GM12873 (cell line): ENCODE results near the gene PSME4.

Experiments
- TF ChIP-seq, protein P1 (sequence below): IDR thresholded peaks from 2 replicates; pipeline ENCODE4 v1.5.1; 2012; ENCODE audit warnings: low read depth, mild to moderate bottlenecking, moderate library complexity, low read length, control low read depth; ENCODE audit not compliant: insufficient read depth; ENCODE audit errors: missing control alignments

The PSME4 gene

DNA sequence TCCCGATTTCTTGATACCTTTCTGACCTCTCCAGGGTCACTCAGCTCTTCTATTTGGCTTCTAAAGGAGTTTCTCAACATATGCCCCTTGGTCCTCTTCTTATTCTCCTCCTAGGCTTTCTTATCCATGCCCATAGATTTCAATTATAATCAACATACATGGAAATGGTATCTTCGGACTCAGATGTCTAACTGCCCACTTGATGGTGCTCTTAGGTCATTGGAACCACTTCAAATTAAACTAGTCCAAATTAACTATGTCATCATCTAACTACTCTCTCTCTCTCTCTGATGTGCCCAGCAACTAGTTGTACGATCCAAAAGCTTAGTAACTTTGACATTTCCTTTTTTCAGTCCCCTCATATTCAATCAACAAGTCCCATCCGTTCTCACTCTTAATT lies 67.8 kb downstream of the PSME4 start:
- TF ChIP-seq, protein P1, sequence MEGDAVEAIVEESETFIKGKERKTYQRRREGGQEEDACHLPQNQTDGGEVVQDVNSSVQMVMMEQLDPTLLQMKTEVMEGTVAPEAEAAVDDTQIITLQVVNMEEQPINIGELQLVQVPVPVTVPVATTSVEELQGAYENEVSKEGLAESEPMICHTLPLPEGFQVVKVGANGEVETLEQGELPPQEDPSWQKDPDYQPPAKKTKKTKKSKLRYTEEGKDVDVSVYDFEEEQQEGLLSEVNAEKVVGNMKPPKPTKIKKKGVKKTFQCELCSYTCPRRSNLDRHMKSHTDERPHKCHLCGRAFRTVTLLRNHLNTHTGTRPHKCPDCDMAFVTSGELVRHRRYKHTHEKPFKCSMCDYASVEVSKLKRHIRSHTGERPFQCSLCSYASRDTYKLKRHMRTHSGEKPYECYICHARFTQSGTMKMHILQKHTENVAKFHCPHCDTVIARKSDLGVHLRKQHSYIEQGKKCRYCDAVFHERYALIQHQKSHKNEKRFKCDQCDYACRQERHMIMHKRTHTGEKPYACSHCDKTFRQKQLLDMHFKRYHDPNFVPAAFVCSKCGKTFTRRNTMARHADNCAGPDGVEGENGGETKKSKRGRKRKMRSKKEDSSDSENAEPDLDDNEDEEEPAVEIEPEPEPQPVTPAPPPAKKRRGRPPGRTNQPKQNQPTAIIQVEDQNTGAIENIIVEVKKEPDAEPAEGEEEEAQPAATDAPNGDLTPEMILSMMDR, result no peak

- TF ChIP-seq, protein P1, result no peak
Measured at GRCh38 chr2:53901192-53901591, 69.6 kb downstream of the PSME4 start.

DNA sequence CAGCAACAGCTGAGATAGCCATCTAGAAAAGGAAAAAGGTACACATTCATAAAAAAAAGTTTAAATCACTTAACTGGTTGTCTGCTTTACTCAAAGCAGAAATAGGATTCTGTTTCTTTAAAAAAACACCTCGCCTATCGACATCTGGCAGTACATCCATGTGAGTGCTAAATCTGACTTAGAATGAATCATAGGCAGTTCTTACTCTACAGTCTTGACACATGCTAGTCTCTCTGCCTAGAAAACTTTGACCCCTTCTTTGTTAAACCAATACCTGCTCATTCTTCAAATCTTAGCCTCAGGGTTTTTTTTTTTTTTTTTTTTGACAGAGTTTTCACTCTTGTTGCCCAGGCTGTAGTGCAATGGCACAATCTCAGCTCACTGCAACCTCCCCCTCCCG lies 73.9 kb downstream of the PSME4 start:
- TF ChIP-seq, protein P1, result no peak

DNA sequence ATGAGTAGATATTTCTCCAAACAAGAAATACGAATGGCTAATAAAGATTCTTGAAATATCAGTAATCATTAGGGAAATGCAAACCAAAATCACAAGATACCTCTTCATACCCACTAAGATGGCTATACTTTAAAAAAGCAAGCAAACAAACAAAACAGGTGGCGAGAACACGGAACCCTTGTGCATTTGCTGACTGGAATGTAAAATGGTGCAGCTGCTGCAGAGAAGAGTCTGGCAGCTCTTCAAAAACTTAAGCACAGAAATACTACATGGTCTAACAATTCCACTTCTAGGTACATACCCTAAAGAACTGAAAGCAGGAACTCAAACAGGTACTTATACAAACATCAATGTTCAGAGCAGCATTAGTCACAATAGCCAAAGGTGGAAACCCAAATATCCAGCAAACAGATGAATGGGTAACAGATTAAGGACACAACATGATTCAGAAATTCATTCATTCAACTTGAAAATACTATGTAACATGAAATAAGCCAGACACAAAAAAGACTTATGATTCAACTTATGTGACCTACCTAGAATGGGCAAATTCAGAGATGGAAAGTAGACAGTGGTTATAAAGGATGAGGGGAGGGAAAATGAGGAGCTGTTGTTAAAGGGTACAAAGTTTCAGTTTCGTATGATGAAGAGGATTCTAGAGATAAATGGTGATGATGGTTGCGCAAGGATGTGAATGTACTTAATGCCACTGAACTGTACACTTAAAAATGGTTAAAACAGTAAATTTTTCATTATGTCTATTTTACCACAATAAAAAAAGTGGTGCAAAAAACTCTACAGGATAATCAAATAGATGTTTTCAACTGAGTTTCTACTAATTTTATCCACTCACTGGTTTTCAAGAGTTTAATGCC lies 84.2 kb downstream of the PSME4 start:
- TF ChIP-seq, protein P1, result no peak

DNA sequence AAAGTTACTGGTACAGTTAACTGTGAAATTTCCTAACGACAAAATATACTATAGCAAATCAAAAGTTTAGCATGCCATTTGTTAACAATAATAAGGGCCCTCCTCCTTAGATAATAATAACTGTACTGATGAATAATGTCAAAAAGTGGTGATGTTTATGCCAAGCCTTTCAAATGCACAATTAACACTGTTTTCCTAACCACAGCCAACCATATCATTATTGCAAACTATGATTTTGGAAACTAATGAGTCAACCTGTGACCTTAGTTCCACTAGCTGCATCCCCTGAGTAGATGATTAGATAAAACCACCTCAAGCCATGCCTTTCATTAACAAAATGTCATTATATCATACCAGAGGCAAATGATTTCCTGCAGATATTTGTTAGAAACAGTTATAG lies 85.9 kb downstream of the PSME4 start:
- TF ChIP-seq, protein P1, result no peak

DNA sequence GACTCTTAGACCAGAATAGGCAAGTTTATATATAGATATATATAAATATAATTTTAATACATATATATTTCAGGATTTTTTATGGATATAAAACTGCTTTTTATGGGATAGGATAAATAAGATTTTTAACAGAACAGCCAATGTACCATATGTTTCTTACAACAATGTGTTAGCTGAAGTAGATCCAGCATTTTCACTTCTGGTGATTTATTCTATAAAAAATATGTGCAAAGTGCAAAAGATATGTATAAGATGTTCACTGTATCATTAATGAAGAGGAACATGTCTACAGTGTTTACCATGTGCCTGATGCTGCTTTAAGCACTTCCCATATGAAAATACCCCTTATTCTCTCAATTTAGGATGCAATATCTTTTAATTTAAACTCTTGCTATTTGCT lies 88.8 kb downstream of the PSME4 start:
- TF ChIP-seq, protein P1, result no peak

GRCh38 chr2:53881360-53881759 lies 89.4 kb downstream of the PSME4 start:
- TF ChIP-seq, protein P1, result no peak
